Measurements from ENCODE around the gene VTA1. TPM values are rescaled to one million over a fixed set of nuclear protein-coding genes. Genes with fewer than 3 reads are reported as not detected.
"Not testable (repeated sequence)": the region's sequence is repeated elsewhere in the genome, so short reads cannot be mapped to it uniquely, and the experiment has no call there.

Gene VTA1
- total RNA-seq, 1 donor from 2014 or later: 54.4 TPM

DNA sequence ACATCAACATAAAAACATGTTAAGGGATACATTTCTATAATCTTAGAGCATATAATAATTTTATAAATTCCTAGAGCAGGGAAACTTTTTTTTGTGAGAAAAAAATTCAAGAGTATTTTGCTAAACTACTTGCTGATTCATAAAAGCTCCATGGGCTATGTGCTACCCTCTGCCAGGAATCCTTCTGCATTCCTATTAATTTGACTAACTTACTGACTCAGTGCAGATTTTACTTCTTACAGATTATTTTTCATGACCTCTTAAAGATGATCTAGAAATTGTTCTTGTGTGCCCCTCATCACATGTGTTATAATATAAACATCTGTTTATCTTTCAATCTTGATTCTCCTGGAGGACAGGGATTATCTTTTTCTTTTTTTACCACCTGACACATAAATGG lies 5.7 kb downstream of the VTA1 start:
- H3K27me3 ChIP-seq (ENCODE audit: control insufficient read depth, insufficient read depth, low read length): no peaks in the 10 kb centered on the region
- H3K36me3 ChIP-seq (ENCODE audit: control insufficient read depth, insufficient read depth, low read length): no peaks in the 10 kb centered on the region
- DNase-seq (ENCODE audit: low read depth): no peak
- TF ChIP-seq, protein P1, sequence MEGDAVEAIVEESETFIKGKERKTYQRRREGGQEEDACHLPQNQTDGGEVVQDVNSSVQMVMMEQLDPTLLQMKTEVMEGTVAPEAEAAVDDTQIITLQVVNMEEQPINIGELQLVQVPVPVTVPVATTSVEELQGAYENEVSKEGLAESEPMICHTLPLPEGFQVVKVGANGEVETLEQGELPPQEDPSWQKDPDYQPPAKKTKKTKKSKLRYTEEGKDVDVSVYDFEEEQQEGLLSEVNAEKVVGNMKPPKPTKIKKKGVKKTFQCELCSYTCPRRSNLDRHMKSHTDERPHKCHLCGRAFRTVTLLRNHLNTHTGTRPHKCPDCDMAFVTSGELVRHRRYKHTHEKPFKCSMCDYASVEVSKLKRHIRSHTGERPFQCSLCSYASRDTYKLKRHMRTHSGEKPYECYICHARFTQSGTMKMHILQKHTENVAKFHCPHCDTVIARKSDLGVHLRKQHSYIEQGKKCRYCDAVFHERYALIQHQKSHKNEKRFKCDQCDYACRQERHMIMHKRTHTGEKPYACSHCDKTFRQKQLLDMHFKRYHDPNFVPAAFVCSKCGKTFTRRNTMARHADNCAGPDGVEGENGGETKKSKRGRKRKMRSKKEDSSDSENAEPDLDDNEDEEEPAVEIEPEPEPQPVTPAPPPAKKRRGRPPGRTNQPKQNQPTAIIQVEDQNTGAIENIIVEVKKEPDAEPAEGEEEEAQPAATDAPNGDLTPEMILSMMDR (IDR thresholded peaks at IDR 0.05; ENCODE audit: insufficient read depth, low read length, poor library complexity, severe bottlenecking): no peak
- H3K4me3 ChIP-seq (ENCODE audit: low read depth, low read length): no peak overlapping the region

DNA sequence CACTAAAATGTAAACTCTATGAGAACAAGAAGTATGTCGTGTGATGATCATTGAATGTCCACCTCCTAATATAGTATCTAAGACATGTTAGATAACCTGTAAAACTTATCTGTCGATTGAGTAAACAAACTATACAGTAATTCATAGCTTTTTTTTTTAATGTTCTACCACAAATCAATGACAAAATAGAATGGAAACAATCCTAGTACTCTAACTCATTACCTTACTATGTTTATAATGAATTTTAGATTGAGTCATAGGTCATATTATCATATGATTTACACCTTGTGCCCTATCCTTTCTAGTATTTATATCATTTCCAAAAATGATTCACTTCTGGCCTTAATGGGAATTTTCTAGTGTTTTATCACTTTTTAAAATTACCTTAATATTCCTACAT lies 6.1 kb downstream of the VTA1 start:
- DNase-seq (ENCODE audit: low read depth): no peak
- TF ChIP-seq, protein P1 (IDR thresholded peaks at IDR 0.05; ENCODE audit: insufficient read depth, low read length, poor library complexity, severe bottlenecking): no peak
- Histone ChIP-seq H3K36me3 (ENCODE audit: control insufficient read depth, insufficient read depth, low read length) (no peaks in the 10 kb centered on the region), H3K27me3 (ENCODE audit: control insufficient read depth, insufficient read depth, low read length) (no peaks in the 10 kb centered on the region), H3K4me3 (ENCODE audit: low read depth, low read length) (no peak overlapping the region)

DNA sequence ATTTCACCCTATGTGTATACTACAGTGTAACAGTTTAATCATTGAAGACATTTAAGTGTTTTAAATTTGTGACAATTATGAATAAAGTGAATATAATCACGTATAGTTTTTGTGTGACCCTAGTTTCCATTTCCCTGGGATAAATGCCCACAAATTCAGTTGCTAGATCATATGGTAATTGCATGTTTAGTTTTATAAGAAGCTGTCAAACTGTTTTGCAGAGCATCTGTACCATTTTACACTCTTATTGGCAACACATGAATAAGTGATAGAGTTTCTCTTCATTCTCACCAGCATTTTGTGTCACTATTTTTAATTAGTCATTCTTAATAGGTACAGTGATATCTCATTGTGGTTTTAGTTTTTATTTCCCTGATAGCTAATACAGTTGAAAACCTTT lies 7.3 kb downstream of the VTA1 start:
- no peak for DNase-seq (ENCODE audit: low read depth)
- TF ChIP-seq, protein P1 (IDR thresholded peaks at IDR 0.05; ENCODE audit: insufficient read depth, low read length, poor library complexity, severe bottlenecking): no peak
- Histone ChIP-seq H3K27me3 (ENCODE audit: control insufficient read depth, insufficient read depth, low read length) (no peaks in the 10 kb centered on the region), H3K36me3 (ENCODE audit: control insufficient read depth, insufficient read depth, low read length) (no peaks in the 10 kb centered on the region), H3K4me3 (ENCODE audit: low read depth, low read length) (no peak overlapping the region)

DNA sequence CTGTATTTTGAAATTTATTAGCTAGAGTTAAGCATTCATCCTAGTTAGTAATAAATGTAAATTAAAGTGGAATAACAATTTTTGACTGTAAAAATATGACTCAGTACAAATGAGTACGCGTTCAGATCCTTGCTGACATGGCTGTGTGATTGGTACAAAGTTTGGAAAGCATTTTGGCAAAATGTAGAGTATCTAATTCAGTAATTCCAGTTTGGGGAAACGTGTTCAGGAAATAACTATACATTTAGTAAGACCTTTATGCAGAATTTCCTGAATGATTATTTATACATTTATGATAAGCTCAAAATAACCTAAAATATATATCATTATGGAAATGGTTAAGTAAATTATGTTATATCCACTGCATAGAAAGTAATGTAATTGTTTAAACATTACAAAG lies 8.0 kb downstream of the VTA1 start:
- H3K27me3 ChIP-seq (ENCODE audit: control insufficient read depth, insufficient read depth, low read length): no peaks in the 10 kb centered on the region
- DNase-seq (ENCODE audit: low read depth): no peak
- H3K4me3 ChIP-seq (ENCODE audit: low read depth, low read length): no peak overlapping the region
- no peaks in the 10 kb centered on the region for H3K36me3 ChIP-seq (ENCODE audit: control insufficient read depth, insufficient read depth, low read length)
- TF ChIP-seq, protein P1 (IDR thresholded peaks at IDR 0.05; ENCODE audit: insufficient read depth, low read length, poor library complexity, severe bottlenecking): no peak

DNA sequence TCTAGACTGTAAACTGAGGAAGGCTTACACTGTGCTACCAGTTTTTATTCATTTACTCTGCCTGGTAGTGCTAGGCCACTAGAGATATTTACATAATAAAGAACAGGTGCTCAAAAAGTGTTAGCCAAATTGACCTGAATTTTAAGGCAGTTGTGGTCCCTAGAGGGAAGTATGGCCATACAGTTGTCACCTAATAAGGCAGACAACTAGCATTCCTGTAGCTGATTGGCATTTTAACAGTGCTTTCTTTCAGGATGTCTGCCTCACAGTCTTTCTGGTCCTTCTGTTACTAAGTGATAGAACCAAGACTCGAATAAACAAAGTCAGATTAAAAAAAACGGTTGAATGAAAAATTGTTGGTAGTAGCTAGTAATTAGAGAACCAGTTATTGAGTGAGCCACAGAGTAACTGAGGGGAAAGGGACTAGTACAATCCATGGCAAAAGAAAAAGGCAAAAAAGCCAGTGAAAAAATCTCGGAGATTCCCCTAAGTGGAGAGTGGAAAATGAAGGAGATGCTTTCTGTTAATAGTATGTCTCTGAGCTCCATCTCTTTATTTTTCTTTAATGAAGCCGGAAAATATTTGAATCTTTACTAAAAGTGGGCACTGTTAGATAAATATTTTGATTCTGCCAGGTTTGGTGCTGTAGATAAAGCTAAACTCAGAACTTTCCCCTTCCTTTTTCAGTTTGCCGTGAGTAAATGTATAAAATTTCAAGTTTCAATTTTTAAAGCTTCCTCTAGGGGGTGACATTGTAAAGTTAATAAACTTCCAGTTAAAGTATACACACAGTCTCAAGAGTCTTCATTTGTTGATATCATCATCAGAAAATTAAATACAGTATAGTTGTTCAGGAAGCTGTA lies 9.1 kb downstream of the VTA1 start:
- H3K36me3 ChIP-seq (ENCODE audit: control insufficient read depth, insufficient read depth, low read length): no peaks in the 10 kb centered on the region
- H3K4me3 ChIP-seq (ENCODE audit: low read depth, low read length): no peak overlapping the region
- no peak for DNase-seq (ENCODE audit: low read depth)
- H3K27me3 ChIP-seq (ENCODE audit: control insufficient read depth, insufficient read depth, low read length): no peaks in the 10 kb centered on the region
- TF ChIP-seq, protein P1 (IDR thresholded peaks at IDR 0.05; ENCODE audit: insufficient read depth, low read length, poor library complexity, severe bottlenecking): no peak

DNA sequence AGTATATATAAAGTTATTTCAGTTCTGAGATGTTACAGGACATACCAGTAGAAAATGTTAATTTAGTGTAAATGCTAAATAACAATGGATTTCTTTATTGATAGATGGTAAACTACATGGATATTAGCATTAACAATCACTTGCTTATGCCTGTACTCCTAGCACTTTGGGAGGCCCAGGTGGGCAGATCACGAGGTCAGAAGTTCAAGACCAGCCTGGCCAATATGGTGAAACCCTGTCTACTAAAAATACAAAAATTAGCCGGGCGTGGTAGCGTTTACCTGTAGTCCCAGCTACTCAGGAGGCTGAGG lies 9.7 kb downstream of the VTA1 start:
- H3K4me3 ChIP-seq (ENCODE audit: low read depth, low read length); H3K27me3 ChIP-seq (ENCODE audit: control insufficient read depth, insufficient read depth, low read length); H3K36me3 ChIP-seq (ENCODE audit: control insufficient read depth, insufficient read depth, low read length); DNase-seq (ENCODE audit: low read depth): not testable (repeated sequence)

Data from kidney epithelial cell (primary cell).